ENCODE measurements around the gene MYO1C.
"Not testable (repeated sequence)": the region's sequence is repeated elsewhere in the genome, so short reads cannot be mapped to it uniquely, and the experiment has no call there.

The MYO1C gene

DNA sequence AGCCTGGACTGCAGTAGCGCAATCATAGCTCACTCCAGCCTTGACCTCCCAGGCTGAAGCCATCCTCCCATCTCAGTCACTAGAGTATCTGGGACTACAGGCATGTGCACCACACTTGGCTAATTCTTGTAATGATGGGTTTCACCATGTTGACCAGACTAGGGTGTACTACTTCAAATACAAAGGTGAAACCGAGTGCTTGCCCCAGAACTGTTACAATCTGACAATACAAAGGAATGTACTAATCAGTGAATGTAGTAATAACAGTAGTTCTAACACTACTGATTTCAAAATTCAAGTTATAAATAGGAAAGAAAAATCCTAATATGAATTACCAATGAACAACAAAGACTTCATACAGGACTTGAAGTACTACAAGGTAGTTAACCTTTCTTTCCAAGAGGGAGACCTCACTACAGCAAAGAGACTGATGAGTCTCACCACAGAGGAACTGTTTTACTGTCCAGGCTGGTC is 60.8 kb downstream of the MYO1C start:
- in situ Hi-C loops (cut with MboI; ENCODE audit: low sequenced_read_pairs), result no loop called here

DNA sequence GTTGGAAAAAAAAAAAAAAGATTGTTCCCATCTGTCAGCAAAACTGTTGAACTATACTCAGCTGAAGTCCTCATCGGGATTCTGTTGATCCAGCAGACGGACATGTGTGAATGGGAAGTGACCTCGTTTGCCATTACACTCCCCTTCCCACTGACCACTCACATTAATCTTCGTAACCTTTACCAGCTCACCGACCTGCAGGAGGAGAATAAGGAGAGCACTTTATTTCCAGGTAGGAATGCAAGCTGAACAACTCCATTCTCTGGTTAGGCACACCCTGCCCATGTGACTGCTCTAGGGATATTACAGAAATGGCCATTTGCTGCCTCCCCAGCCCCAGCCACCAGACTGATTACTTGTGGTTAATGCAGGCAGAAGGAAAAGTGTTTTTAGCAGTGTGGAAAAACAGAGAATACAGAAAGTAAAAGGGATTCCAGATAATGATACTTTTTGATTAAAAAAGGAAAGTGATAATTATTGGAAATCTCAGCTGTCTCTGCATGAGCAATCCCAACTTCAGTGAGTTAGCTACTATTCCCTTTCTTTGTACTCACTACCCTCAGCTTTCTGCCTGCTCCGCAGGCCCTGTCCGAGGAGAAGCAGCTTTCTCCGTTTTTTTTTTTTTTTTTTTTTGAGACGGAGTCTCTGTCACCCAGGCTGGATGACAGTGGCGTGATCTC is 68.9 kb downstream of the MYO1C start:
- in situ Hi-C loops (cut with MboI; ENCODE audit: low sequenced_read_pairs), result no loop called here

DNA sequence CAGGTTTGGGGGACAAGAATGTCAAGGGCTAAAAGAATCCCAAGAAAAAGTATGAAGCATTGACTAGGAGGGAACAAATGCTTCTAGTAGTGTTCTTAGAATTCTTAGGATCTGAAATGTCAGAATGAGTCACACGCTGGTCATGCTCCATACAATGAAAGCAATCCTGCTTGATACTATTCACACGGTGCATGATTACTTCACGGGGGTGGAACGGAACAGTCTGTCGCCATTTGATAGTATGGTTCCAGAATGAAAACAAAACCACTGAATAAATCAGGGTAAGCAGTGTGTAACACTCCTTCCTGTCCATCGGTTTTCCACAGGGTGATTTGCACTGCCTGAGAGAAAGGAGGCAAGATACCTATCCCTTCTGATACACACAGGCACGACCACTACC is 69.6 kb downstream of the MYO1C start:
- in situ Hi-C loops (cut with MboI; ENCODE audit: low sequenced_read_pairs), result no loop called here

DNA sequence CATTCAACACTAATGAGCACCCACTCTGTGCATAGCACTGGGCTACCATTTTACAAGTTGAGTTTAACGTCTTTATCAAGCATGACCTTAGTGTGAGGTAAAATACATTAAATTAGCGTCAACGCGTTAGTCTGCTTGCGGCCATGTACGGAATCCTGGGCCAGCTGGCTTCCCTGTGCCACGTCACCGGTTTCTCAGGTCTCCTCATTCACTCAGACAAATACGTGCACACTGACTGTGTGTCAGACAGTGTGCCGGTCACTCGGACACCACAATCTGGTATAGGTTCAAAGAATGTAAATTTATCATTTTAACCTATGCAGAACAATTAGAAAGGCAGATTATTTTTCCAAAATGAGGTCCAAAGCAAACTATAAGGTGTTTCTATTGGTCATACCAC is 71.0 kb downstream of the MYO1C start:
- in situ Hi-C loops (cut with MboI; ENCODE audit: low sequenced_read_pairs), result no loop called here

DNA sequence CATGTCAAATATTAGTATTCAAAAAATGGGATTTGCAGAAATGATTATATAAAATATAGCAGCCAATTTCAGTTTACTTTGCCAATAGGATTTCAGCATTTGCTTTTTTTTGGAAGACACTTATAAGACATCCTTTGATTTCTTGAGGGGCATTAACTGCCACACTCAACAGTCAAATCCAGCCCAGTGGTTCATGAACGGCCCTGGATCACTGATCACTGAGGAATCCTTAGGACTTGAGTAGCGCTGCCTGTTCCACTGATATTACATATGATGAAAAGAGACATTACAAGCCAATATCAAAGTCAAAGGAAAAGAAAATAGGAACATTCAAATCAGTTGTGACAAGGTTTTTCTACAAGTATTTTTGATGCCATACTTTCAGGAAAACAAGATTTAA is 71.5 kb downstream of the MYO1C start:
- in situ Hi-C loops (cut with MboI; ENCODE audit: low sequenced_read_pairs), result no loop called here

DNA sequence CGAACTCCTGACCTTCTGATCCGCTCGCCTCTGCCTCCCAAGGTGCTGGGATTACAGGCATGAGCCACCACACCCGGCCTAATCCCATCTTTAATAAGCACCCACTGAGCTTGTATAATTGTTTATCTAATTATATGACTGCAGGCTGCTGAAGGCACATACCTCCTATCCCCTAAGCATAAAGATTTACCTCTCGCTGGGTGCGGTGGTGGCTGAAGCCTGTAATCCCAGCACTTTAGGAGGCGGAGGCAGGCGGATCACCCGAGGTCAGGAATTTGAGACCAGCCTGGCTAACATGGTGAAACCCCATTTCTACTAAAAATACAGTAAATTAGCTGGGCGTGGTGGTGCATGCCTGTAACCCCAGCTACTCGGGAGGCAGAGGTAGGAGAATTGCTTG is 72.3 kb downstream of the MYO1C start:
- in situ Hi-C loops (cut with MboI; ENCODE audit: low sequenced_read_pairs), result no loop called here

DNA sequence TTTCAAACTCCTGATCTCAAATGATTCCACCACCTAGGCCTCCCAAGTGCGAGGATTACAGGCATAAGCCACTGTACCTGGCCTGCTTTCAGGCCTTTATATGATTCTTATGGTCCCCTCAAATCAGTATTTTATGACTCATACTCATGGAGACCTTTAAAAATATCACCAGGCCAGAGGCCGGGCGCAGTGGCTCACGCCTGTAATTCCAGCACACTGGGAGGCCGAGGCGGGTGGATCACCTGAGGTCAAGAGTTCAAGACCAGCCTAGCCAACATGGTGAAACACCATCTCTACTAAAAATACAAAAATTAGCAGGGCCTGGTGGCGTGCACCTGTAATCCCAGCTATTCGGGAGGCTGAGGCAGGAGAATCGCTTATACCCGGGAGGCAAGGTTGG is 74.0 kb downstream of the MYO1C start:
- in situ Hi-C loops (cut with MboI; ENCODE audit: low sequenced_read_pairs), result not testable (repeated sequence)

DNA sequence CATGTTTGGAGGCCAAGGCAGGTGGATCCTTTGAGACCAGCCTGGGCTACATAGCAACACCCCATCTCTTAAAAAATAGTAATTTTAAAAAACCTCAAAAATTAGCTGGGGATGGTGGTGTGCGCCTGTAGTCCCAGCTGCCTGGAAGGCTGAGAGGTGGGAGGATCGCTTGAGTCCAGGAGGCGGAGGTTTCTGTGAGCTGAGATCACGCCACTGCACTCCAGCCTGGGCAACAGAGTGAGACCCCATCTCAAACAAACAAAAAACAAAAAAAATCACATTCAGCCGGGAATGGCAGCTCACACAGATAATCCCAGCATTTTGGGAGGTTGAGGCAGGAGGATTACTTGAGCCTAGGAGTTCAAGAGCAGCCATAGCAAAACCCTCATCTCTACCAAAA is 76.1 kb downstream of the MYO1C start:
- in situ Hi-C loops (cut with MboI; ENCODE audit: low sequenced_read_pairs), result no loop called here

DNA sequence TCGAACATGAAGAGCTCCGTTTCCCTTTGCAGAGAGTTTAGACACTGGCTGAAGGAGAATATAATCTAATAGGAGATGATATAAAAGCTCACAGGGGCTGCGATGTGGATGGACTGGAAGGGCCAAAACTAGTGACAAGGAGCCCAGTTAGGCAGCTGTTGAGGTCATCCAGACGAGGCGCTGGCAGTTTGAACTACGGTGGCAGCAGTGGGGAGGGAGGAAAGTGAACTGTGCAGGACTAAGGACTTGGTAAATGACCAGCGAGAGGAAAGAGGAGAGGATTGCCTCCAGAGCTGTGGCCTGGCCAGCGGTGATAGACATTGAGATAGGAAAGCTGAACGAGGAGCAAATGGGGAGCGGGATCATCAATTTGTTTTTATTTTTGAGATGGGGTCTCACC is 77.9 kb downstream of the MYO1C start:
- in situ Hi-C loops (cut with MboI; ENCODE audit: low sequenced_read_pairs), result no loop called here

All from HL-60/S4 (cell line).